Epithelial cell of proximal tubule (primary cell): ENCODE measurements around the gene SCNN1G. TPM values are rescaled to one million over a fixed set of nuclear protein-coding genes. Genes with fewer than 3 reads are reported as not detected.

Experiments used
- DNase-seq: peaks from one replicate; pipeline ENCODE4 v3.0.0-alpha.2; 2011; ENCODE audit warnings: low read depth
- H3K4me3 ChIP-seq: 2 replicates; pipeline ENCODE4 v1.5.1; 2011; ENCODE audit warnings: low read depth, mild to moderate bottlenecking, low read length
- CTCF ChIP-seq: conservative IDR thresholded peaks from 2 replicates; pipeline ENCODE4 v1.5.1; 2012; ENCODE audit warnings: low read depth, mild to moderate bottlenecking, low read length
- total RNA-seq: library from RNA; depleted of rRNA; stranded (reverse); fragments of >200 nt; gene quantifications from 2 replicates; pipeline ENCODE4 v1.2.3, GENCODE V29; 2015

SCNN1G gene
- total RNA-seq, 1 donor from 2014 or later = 0.17 TPM

DNA sequence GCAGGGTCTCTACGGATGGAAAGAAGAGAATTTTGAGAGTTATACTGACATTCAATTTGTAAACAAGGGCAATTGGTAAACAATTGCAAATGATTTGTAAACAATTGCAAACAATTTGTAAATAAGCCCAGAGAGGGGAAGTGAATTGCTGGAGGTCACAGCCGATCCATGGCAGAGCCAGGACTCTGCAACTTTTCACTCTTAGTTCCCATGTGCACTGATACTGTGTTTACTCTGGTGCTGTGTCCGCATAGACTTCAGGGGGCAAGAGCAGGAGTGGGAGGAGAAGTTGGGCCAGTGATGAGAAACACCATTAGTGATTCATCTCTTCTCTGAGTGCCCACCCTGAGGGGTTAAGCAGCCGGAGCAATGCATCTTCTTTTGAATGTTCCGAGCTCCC, 14.0 kb downstream of the SCNN1G start:
- DNase-seq = no peak
- H3K4me3 ChIP-seq = no peak overlapping the region
- TF ChIP-seq CTCF = no peak

- no peak for DNase-seq
- no peak for TF ChIP-seq CTCF
- H3K4me3 ChIP-seq = no peak overlapping the region
Measured at GRCh38 chr16:23202166-23202565, 19.6 kb downstream of the SCNN1G start.

DNA sequence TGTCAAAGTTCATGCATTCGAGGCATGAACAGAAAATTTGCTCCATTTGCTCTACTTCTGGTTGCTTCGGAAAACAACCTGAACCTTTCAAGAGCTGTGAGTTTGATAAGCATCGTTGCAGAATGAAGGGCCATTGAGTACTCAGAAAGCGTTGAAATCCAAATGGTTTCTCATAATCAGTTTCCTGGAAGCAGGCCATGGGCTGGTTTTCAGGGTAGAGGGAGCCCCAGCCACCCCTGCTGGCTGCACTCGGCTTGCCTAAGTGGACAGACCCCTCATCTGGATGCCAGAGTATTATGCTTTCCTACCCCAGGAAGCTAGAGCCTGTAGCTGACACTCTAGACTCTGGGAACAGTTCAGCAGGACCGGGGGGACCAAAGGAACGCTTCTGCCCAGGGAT, 24.4 kb downstream of the SCNN1G start:
- TF ChIP-seq CTCF = no peak
- H3K4me3 ChIP-seq = no peak overlapping the region
- DNase-seq = no peak

GRCh38 chr16:23207485-23207884, 24.9 kb downstream of the SCNN1G start:
- DNase-seq = no peak
- no peak for TF ChIP-seq CTCF
- no peak overlapping the region for H3K4me3 ChIP-seq

DNA sequence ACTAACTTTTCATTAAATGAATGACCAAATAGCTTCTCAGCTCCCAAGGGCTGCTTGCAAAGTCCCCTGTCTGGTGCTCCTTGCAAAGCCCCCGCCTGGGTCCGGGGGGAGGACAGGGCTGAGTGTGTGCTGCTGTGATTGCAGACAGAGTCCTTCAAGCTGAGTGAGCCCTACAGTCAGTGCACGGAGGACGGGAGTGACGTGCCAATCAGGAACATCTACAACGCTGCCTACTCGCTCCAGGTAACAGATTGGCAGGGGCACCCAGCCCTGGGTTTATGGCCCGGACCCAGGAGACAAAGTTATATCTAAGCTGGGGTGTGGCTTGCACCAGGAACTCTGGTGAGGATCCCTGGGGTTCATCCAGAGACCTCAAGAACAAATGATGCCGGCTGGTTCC, 27.1 kb downstream of the SCNN1G start:
- H3K4me3 ChIP-seq = no peak overlapping the region
- no peak for DNase-seq
- TF ChIP-seq CTCF = no peak

DNA sequence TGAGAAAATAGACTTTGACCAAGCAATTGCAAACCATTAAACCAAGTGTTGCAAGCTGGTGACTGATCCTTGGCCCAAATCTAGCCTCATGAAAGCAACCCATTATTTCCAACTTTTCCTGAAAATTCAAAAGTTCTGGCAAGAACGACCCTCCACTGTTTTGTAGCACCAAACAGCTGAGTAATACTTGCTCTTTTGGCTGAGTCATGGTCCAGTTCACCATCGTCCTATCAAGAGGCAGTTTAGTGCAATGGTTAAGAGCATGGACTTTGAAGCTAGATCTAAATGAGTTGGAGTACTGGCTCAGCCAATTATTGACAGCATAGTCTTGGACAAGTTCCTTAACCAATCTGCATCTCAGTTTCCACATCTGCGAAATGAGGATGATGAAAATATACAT, 31.3 kb downstream of the SCNN1G start:
- no peak overlapping the region for H3K4me3 ChIP-seq
- TF ChIP-seq CTCF = no peak

DNA sequence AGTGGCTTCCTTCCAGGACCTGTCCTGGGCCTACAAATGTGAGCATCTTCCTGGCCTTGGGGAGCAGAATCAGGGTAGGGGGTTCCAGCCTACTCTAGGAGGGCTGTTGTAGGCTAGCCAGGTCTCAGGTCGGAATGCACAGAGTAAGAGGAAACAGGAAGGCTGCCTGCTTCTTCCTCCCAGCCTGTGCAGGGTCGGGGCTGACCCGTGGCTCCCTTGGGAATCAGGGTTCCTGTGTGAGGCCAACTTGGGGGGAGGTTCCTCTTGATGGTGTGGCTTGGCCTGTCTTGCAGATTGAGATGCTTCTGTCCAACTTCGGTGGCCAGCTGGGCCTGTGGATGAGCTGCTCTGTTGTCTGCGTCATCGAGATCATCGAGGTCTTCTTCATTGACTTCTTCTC, 32.3 kb downstream of the SCNN1G start:
- H3K4me3 ChIP-seq = no peak overlapping the region
- no peak for DNase-seq
- TF ChIP-seq CTCF = no peak

More for the DNA sequence above, 31.3 kb downstream of the SCNN1G start:
- no peak for DNase-seq
